Activated CD4-positive, alpha-beta T cell treated with anti-CD3 and anti-CD28 coated beads, Interleukin-2, amount 50 U/mL, for 4 hours (primary cell): Measurements from ENCODE around the gene RFT1.

Experiments used
- DNase-seq, 2 experiments: peaks; one replicate each; pipeline ENCODE4 v3.0.0-alpha.2; 2020

RFT1 gene, protein sequence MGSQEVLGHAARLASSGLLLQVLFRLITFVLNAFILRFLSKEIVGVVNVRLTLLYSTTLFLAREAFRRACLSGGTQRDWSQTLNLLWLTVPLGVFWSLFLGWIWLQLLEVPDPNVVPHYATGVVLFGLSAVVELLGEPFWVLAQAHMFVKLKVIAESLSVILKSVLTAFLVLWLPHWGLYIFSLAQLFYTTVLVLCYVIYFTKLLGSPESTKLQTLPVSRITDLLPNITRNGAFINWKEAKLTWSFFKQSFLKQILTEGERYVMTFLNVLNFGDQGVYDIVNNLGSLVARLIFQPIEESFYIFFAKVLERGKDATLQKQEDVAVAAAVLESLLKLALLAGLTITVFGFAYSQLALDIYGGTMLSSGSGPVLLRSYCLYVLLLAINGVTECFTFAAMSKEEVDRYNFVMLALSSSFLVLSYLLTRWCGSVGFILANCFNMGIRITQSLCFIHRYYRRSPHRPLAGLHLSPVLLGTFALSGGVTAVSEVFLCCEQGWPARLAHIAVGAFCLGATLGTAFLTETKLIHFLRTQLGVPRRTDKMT

GRCh38 chr3:53130179-53131061 is at the start of gene RFT1:
Gene RFT1 (minus strand): TSS chr3:53130435. CDS start chr3:53130400, 35 bp downstream.
- peak; percentile 98 to 99 for DNase-seq

DNA sequence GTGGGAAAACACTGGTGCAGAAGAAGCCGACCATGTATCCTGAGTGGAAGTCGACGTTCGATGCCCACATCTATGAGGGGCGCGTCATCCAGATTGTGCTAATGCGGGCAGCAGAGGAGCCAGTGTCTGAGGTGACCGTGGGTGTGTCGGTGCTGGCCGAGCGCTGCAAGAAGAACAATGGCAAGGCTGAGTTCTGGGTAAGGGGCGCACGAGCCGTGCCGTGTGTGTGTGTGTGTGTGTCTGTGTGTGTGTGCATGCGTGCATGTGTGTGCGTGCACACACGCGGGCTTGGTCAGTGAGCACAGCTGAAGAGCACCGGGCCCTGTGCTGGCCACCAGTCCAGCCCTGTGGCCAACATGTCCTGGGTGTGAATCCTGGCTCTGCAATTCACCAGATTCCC is 49.3 kb upstream of the RFT1 start:
- DNase-seq, result no peak

DNA sequence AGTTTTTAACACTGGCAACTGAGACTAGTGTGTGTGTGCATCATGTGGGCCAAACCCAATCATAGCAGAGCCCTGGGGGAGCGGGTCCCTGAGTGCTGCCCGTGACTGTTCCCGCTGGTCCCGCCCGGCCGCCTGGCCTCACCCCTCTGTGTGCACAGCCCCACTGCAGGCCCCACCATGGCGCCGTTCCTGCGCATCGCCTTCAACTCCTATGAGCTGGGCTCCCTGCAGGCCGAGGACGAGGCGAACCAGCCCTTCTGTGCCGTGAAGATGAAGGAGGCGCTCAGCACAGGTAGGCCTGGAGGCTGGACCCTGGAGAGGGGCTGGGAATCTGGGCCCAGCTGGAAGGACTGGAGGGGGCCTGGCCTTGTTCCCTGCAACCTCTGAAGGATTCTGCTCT is 48.0 kb upstream of the RFT1 start:
- DNase-seq, result no peak

GRCh38 chr3:53175613-53176540 is 45.6 kb upstream of the RFT1 start:
- DNase-seq, result no peak

DNA sequence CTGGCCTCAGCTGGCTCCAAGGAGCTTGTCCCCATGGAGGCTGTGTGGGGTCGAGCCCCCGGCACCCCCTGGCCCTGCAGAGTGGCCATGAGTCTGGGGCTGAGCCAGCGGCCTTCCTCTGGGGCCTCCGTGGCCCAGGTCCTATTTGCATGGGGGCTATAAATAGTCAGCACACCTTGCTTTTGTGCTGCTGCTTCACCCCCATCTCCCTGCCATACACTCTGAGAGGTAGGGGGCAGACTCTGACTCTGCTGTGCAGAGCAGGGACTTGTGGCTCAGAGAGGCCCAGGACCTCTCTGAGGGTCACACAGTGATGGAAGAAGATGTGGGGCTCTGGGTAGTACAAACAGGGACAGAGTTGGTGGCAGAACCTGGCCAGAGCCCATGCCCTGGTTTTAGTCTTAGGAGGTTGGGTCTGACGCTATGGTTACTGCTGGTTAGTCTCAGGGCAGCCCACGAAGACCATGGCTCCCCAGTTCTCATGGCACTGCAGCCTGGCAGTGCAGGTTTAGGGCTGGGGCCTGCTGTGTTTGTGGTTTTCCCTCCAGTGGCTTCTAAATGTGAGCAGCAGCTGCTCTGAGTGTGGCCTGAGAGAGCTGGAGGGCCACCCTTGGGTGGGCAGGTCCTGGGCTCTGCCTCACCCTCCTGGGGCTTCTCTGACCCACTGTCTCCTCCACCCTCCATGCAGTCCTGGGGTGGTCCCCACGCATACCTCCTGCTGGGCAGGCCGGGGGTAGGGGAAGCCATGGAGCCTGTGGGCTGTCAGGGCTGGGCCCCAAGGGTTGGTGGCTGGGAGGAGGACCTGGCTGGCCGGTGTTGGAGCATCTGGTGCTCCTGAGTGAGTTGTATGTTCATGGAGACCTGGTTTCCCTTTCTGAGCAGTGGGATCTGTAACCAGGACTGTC is 44.4 kb upstream of the RFT1 start:
- DNase-seq, result no peak

- DNase-seq, result no peak
These were observed 42.9 kb upstream of the RFT1 start for GRCh38 chr3:53173107-53173506.

- DNase-seq, result no peak
These were observed 41.7 kb upstream of the RFT1 start for GRCh38 chr3:53171827-53172505.

DNA sequence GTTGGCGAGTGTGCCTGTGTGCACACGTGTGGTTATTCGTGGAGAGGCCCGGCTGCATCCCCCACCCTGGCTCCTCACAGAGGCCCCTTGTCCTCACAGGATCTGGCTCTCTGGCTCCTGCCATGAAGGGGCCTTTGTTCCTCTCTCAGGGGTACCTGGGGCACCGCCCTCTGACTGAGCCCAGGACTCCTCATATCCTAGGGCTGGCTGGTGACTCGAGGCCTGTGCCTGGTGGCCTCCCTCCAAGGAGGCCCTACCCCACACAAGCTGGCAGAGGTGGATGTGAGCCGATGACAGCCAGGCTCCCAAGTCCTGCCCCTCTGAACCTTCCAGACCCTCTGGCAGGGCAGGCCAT is 40.8 kb upstream of the RFT1 start:
- no peak for DNase-seq

- no peak for DNase-seq
These were observed 40.3 kb upstream of the RFT1 start for GRCh38 chr3:53170325-53171063.

- no peak for DNase-seq
These were observed 39.6 kb upstream of the RFT1 start for GRCh38 chr3:53169832-53170324.

GRCh38 chr3:53169045-53169831 is 39.0 kb upstream of the RFT1 start:
- DNase-seq, result no peak

- DNase-seq, result no peak
These were observed 38.1 kb upstream of the RFT1 start for GRCh38 chr3:53168175-53168923.

GRCh38 chr3:53167418-53168174 is 37.4 kb upstream of the RFT1 start:
- no peak for DNase-seq

GRCh38 chr3:53166781-53167291 is 36.6 kb upstream of the RFT1 start:
- DNase-seq, result no peak

- no peak for DNase-seq
These were observed 36.0 kb upstream of the RFT1 start for GRCh38 chr3:53166206-53166605.

DNA sequence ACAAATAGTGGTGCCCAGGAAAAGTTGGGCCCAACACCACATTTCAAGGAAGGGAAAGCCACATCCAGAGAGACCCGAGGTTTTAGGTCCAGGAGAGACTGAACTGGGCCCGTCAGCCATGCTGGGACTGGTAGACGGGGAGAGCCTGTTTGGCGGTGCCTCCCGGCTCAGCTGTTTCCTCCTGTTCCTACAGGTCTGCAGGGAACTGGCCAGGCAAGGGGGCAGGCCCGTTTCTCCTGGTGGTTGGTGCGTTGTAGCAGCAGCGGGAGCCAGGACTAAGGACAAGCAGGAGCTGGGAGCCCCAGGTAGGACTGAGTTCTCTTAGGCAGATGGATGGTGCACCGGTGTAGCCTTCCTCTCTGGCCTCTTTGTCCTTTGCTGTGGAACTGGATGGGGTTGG is 34.7 kb upstream of the RFT1 start:
- no peak for DNase-seq
